ENCODE measurements around the gene SLC11A1. TPM values are rescaled to one million over a fixed set of nuclear protein-coding genes. Genes with fewer than 3 reads are reported as not detected.

The SLC11A1 gene
- total and polyA plus RNA-seq, 8 donors = 0.51 to 16.2 (median 5.3) TPM

GRCh38 chr2:218391202-218391601 lies 9.1 kb downstream of the SLC11A1 start:
- no peak for ATAC-seq
- H3K4me1 ChIP-seq = peaks cover 0 to 6% (median 4%) of the 10 kb centered on the region in 3 donors
- no peaks in the 10 kb centered on the region for H3K27me3 ChIP-seq
- peak in 1 of 6 donors; percentile 79 for DNase-seq
- no peaks in the 10 kb centered on the region for H3K9me3 ChIP-seq
- 92 to 95% methylated on average over 23 of the region's 23 CpGs for WGBS, 2 donors
- intact Hi-C loops (cut with DNase I) = loop anchor here in 2 of 3 donors (5.0 to 10.0 kb wide), 2 partner anchors 116 to 119 kb away; partner anchors contain the start of genes AAMP (in 2 of the 2) and PNKD (in 2 of the 2)
- H3K36me3 ChIP-seq = no peaks in the 10 kb centered on the region
- no peak overlapping the region for H3K27ac ChIP-seq
- no peak for FAIRE-seq
- H3K4me3 ChIP-seq = no peak overlapping the region
- TF ChIP-seq CTCF (IDR thresholded peaks at IDR 0.05) = no peak

- DNase-seq (no peak), FAIRE-seq (no peak)
- intact Hi-C loops (cut with DNase I) = loop anchor here in 2 of 3 donors (5.0 to 10.0 kb wide), 2 partner anchors 118 to 120 kb away; partner anchors contain the start of genes AAMP (in 2 of the 2) and PNKD (in 2 of the 2)
These were observed 10.4 kb downstream of the SLC11A1 start for GRCh38 chr2:218392459-218392858.

GRCh38 chr2:218392891-218393462 lies 10.9 kb downstream of the SLC11A1 start:
- FAIRE-seq (no peak), DNase-seq (peak in 1 of 6 donors; percentile 70), ATAC-seq (no peak)
- TF ChIP-seq CTCF (IDR thresholded peaks at IDR 0.05) = no peak
- Histone ChIP-seq H3K36me3 (no peaks in the 10 kb centered on the region), H3K27me3 (no peaks in the 10 kb centered on the region), H3K4me1 (peaks cover 2 to 13% (median 7%) of the 10 kb centered on the region in 3 donors), H3K4me3 (no peak overlapping the region), H3K27ac (no peak overlapping the region), H3K9me3 (no peaks in the 10 kb centered on the region)
- intact Hi-C loops (cut with DNase I) = loop anchor here in 2 of 3 donors (5.0 to 10.0 kb wide), 2 partner anchors 118 to 121 kb away; partner anchors contain the start of genes AAMP (in 2 of the 2) and PNKD (in 2 of the 2)
- 85 to 86% methylated on average over 16 of the region's 16 CpGs for WGBS, 2 donors

More at GRCh38 chr2:218392459-218392858, 10.4 kb downstream of the SLC11A1 start:
- no peak overlapping the region for H3K27ac ChIP-seq
- 81 to 92% methylated on average over 5 of the region's 5 CpGs for WGBS, 2 donors
- no peak for ATAC-seq
- H3K4me3 ChIP-seq = no peak overlapping the region
- H3K9me3 ChIP-seq = no peaks in the 10 kb centered on the region
- no peak for TF ChIP-seq CTCF (IDR thresholded peaks at IDR 0.05)
- H3K36me3 ChIP-seq = no peaks in the 10 kb centered on the region
- no peaks in the 10 kb centered on the region for H3K27me3 ChIP-seq
- H3K4me1 ChIP-seq = peaks cover 0 to 11% (median 5%) of the 10 kb centered on the region in 3 donors

GRCh38 chr2:218393750-218394290 lies 11.7 kb downstream of the SLC11A1 start:
- Histone ChIP-seq H3K36me3 (no peaks in the 10 kb centered on the region), H3K9me3 (no peaks in the 10 kb centered on the region), H3K4me1 (peaks cover 4 to 14% (median 10%) of the 10 kb centered on the region in 3 donors), H3K4me3 (no peak overlapping the region), H3K27me3 (no peaks in the 10 kb centered on the region), H3K27ac (no peak overlapping the region)
- 81 to 82% methylated on average over 8 of the region's 8 CpGs for WGBS, 2 donors
- DNase-seq (peak in 1 of 6 donors; percentile 38), FAIRE-seq (no peak), ATAC-seq (no peak)
- intact Hi-C loops (cut with DNase I) = loop anchor here in 2 of 3 donors (5.0 to 10.0 kb wide), 2 partner anchors 119 to 122 kb away; partner anchors contain the start of genes AAMP (in 2 of the 2) and PNKD (in 2 of the 2)
- no peak for TF ChIP-seq CTCF (IDR thresholded peaks at IDR 0.05)
